ENCODE measurements around the gene IMMP2L.

DNA sequence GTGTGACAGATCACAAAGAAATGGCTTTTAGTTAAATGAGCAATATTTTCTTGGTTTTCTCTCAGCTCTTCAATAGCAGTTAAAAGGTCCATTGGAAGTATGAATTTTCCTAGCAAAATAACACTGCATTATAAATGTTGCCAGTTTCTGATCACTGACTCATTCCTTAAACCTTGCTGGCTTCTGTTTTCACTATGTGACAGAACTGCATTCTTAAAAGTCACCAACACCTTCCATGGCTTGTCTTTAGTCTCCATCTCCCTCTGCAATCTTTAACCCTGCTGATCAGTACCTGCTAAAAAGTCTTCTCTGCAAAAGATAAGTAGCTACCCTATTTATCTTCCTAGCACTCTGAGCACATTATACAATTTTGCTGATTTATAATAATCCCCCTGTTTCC is 876.4 kb downstream of the IMMP2L start:
- TF ChIP-seq, protein P1, sequence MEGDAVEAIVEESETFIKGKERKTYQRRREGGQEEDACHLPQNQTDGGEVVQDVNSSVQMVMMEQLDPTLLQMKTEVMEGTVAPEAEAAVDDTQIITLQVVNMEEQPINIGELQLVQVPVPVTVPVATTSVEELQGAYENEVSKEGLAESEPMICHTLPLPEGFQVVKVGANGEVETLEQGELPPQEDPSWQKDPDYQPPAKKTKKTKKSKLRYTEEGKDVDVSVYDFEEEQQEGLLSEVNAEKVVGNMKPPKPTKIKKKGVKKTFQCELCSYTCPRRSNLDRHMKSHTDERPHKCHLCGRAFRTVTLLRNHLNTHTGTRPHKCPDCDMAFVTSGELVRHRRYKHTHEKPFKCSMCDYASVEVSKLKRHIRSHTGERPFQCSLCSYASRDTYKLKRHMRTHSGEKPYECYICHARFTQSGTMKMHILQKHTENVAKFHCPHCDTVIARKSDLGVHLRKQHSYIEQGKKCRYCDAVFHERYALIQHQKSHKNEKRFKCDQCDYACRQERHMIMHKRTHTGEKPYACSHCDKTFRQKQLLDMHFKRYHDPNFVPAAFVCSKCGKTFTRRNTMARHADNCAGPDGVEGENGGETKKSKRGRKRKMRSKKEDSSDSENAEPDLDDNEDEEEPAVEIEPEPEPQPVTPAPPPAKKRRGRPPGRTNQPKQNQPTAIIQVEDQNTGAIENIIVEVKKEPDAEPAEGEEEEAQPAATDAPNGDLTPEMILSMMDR (conservative IDR thresholded peaks at IDR 0.05; ENCODE audit: low read depth, low read length), result no peak
- TF ChIP-seq POLR2A (IDR thresholded peaks at IDR 0.05; ENCODE audit: low read depth, low read length), result no peak
- TF ChIP-seq CHD1 (IDR thresholded peaks at IDR 0.05; ENCODE audit: low read depth, low read length), result no peak
- TF ChIP-seq RCOR1 (IDR thresholded peaks at IDR 0.05; ENCODE audit: insufficient replicate concordance, low read length), result no peak
